Smooth muscle cell (in vitro differentiated cells): ENCODE results near the gene CACNA1C. TPM values are rescaled to one million over a fixed set of nuclear protein-coding genes. Genes with fewer than 3 reads are reported as not detected.

Source experiments
- DNase-seq: peaks from one replicate; lab custom pipeline; 2025; ENCODE audit not compliant: unreplicated experiment; lab: John Stamatoyannopoulos, UW
- H2AFZ ChIP-seq: fragments of 200-600 bp; sonication (generic); 2 replicates; pipeline ENCODE4 v1.6.0; 2016; ENCODE audit warnings: antibody characterized with exemption, low read depth, mild to moderate bottlenecking
- H3F3A ChIP-seq: fragments of 200-600 bp; sonication (generic); 2 replicates; pipeline ENCODE4 v1.6.0; 2017; ENCODE audit warnings: antibody characterized with exemption, low read depth
- H3K27ac ChIP-seq: fragments of 200-600 bp; sonication (generic); 2 replicates; pipeline ENCODE4 v1.5.1; 2016; ENCODE audit warnings: low read depth, mild to moderate bottlenecking
- H3K27me3 ChIP-seq: fragments of 200-600 bp; sonication (generic); 2 replicates; pipeline ENCODE4 v1.6.1; 2016; ENCODE audit warnings: low read depth, mild to moderate bottlenecking
- H3K36me3 ChIP-seq: fragments of 200-600 bp; sonication (generic); 2 replicates; pipeline ENCODE4 v1.5.1; 2016; ENCODE audit warnings: low read depth
- H3K4me1 ChIP-seq: fragments of 200-600 bp; sonication (generic); 2 replicates; pipeline ENCODE4 v1.5.1; 2016; ENCODE audit warnings: low read depth
- H3K4me2 ChIP-seq: fragments of 200-600 bp; sonication (generic); 2 replicates; pipeline ENCODE4 v1.6.0; 2016; ENCODE audit warnings: mild to moderate bottlenecking
- H3K4me3 ChIP-seq: fragments of 200-600 bp; sonication (generic); 2 replicates; pipeline ENCODE4 v1.5.1; 2016; ENCODE audit warnings: mild to moderate bottlenecking
- H3K79me2 ChIP-seq: fragments of 200-600 bp; sonication (generic); 2 replicates; pipeline ENCODE4 v1.6.0; 2016; ENCODE audit warnings: low read depth, mild to moderate bottlenecking
- H3K9ac ChIP-seq: fragments of 200-600 bp; sonication (generic); 2 replicates; pipeline ENCODE4 v1.6.0; 2016; ENCODE audit warnings: low read depth
- H3K9me3 ChIP-seq: fragments of 200-600 bp; sonication (generic); replicated peaks from 2 replicates; pipeline ENCODE4 v1.5.1; 2016; ENCODE audit warnings: low read depth
- H4K20me1 ChIP-seq: fragments of 200-600 bp; sonication (generic); 2 replicates; pipeline ENCODE4 v1.6.0; 2016; ENCODE audit warnings: low read depth
- WGBS: methylation state at CpG from one replicate; pipeline ENCODE4 v1.1.7; 2016; ENCODE audit warnings: low lambda C conversion rate; 5-methylcytosine and 5-hydroxymethylcytosine counted together
- polyA plus RNA-seq: library from polyadenylated mRNA; unstranded; fragments of >200 nt; fragmentation: Nextera tagmentation; extraction: Ambion mirVana; gene quantifications from 2 replicates; pipeline ENCODE4 v1.2.1, GENCODE V29; 2016
- total RNA-seq: library from RNA; depleted of rRNA; stranded (reverse); fragments of >200 nt; gene quantifications from 2 replicates; pipeline ENCODE4 v1.2.3, GENCODE V29; 2014
- TF ChIP-seq, protein P1 (sequence below): fragments of 200-600 bp; sonication (generic); IDR thresholded peaks from 2 replicates; pipeline ENCODE4 v1.5.1; 2017; ENCODE audit warnings: borderline replicate concordance, mild to moderate bottlenecking, antibody characterized with exemption; ENCODE audit not compliant: insufficient read depth, poor library complexity, severe bottlenecking

CACNA1C gene
- total and polyA plus RNA-seq, 2 experiments from 2014 or later = 1.6 to 4.5 TPM

DNA sequence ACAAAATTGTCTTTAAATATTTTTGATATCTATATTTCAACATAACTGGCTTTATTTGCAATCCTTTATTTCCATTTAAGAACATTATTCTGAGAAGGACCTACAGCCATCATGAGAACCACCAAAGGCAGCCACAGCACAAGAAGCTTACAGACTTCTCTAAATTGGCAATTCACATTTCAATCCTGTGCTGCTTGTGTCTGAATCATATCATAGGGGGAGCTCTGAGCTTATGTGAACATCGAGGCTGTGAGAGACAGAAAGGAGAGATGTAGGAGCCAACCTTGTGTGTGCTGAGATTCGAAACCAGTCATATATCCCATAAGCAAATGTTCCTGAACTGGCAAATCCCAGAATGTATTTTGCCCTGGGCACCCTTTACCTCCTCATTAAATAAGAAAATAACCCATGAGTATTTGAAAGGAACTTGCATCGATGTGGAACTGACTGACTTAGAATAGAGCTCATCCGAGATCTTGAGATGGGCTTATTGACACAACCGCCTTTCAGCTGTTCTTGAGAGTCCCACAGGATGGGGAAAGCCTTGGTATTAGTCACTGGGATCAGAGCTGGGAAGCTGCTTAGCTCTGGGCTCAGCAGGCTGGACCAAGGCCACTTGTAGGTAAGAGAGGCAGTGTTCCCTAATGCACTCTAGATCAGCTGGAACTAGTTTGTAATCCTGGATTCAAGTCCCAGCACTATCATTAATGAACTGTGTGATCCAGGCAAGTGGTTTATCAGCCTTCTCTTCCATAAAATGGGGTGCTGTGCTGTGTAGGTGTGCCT is 329.8 kb downstream of the CACNA1C start:
- peaks cover 7% of the 10 kb centered on the region for H3F3A ChIP-seq
- H3K27me3 ChIP-seq = no peaks in the 10 kb centered on the region
- no peak for DNase-seq
- H3K9me3 ChIP-seq = no peaks in the 10 kb centered on the region
- H3K4me2 ChIP-seq = no peak overlapping the region
- H3K79me2 ChIP-seq = no peaks in the 10 kb centered on the region
- 71% methylated on average over 5 of the region's 5 CpGs for WGBS
- H3K27ac ChIP-seq = no peak overlapping the region
- TF ChIP-seq, protein P1, sequence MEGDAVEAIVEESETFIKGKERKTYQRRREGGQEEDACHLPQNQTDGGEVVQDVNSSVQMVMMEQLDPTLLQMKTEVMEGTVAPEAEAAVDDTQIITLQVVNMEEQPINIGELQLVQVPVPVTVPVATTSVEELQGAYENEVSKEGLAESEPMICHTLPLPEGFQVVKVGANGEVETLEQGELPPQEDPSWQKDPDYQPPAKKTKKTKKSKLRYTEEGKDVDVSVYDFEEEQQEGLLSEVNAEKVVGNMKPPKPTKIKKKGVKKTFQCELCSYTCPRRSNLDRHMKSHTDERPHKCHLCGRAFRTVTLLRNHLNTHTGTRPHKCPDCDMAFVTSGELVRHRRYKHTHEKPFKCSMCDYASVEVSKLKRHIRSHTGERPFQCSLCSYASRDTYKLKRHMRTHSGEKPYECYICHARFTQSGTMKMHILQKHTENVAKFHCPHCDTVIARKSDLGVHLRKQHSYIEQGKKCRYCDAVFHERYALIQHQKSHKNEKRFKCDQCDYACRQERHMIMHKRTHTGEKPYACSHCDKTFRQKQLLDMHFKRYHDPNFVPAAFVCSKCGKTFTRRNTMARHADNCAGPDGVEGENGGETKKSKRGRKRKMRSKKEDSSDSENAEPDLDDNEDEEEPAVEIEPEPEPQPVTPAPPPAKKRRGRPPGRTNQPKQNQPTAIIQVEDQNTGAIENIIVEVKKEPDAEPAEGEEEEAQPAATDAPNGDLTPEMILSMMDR = no peak
- H3K9ac ChIP-seq = no peak overlapping the region
- no peaks in the 10 kb centered on the region for H3K36me3 ChIP-seq
- no peaks in the 10 kb centered on the region for H3K4me1 ChIP-seq
- H4K20me1 ChIP-seq = no peaks in the 10 kb centered on the region
- H2AFZ ChIP-seq = no peak overlapping the region
- H3K4me3 ChIP-seq = no peak overlapping the region

DNA sequence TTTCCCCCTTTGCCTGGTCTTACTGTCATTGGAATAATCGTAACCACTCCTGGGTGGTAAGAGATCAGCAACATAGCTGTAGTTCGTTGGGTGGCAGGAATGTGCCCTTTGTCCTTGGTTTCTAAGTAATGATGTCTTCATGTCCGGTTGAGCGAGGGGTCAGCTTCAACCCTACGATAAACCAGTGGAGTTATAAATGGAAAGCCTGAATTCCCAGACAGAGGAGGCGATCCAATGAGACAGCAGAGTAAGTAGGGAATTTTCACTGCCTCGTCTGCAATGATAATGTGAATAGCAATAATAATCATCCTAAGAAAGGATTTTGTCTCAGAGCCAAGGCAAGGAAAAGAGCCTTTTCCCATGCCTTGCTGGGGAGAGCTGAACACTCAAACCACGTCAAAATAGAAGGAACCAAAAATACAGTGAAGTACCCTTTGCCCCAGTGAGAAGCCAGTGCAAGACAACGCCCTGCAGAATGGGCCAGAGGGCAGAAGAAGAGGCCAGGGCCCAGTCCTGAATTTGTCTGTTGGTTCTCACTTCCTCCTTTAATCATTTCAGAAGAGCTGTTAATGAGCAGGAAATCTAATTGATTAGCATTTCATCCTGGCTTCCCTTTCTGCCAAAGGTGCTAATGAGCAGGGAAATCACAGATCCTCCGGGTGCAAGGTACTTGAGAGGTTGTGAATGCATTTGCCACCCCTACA is 330.7 kb downstream of the CACNA1C start:
- TF ChIP-seq, protein P1 = no peak
- Histone ChIP-seq H3K4me3 (no peak overlapping the region), H4K20me1 (no peaks in the 10 kb centered on the region), H3K9ac (no peak overlapping the region), H3K4me1 (no peaks in the 10 kb centered on the region), H3K4me2 (no peak overlapping the region), H3F3A (peaks cover 7% of the 10 kb centered on the region), H2AFZ (no peak overlapping the region), H3K36me3 (no peaks in the 10 kb centered on the region), H3K79me2 (no peaks in the 10 kb centered on the region), H3K27ac (no peak overlapping the region), H3K9me3 (no peaks in the 10 kb centered on the region), H3K27me3 (no peaks in the 10 kb centered on the region)
- WGBS = 71% methylated on average over 10 of the region's 10 CpGs
- no peak for DNase-seq

DNA sequence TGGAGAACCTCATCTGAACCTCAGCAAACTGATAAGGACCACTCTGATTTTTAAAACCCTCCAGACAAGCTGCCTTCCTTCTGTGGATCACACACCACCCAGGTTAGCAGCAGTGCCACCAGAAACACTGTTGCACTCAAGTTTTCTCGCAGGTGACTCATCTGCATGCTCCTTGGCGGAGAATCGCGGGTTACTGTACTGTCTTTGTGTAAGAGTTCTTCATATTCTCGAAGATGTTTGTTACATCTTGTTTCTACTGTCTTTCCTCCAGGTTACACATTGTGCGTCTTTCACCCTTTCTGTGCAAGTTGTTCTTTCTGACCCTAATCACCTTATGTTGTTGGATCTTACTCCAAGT is 331.2 kb downstream of the CACNA1C start:
- WGBS = 82% methylated on average over 6 of the region's 6 CpGs
- Histone ChIP-seq H2AFZ (no peak overlapping the region), H3K27ac (peak overlapping the region; percentile 74)

More for the DNA sequence above, 331.2 kb downstream of the CACNA1C start:
- H3K9me3 ChIP-seq = no peaks in the 10 kb centered on the region
- H3K4me1 ChIP-seq = no peaks in the 10 kb centered on the region
- no peaks in the 10 kb centered on the region for H4K20me1 ChIP-seq
- no peaks in the 10 kb centered on the region for H3K27me3 ChIP-seq
- DNase-seq = no peak
- no peaks in the 10 kb centered on the region for H3K79me2 ChIP-seq
- H3F3A ChIP-seq = peaks cover 7% of the 10 kb centered on the region
- H3K9ac ChIP-seq = no peak overlapping the region
- no peak overlapping the region for H3K4me3 ChIP-seq
- H3K36me3 ChIP-seq = no peaks in the 10 kb centered on the region
- TF ChIP-seq, protein P1 = no peak
- H3K4me2 ChIP-seq = no peak overlapping the region
